HT-29 (cell line): ENCODE data around the gene FAM50B. TPM values are rescaled to one million over a fixed set of nuclear protein-coding genes. Genes with fewer than 3 reads are reported as not detected.
"Not testable (repeated sequence)": the region's sequence is repeated elsewhere in the genome, so short reads cannot be mapped to it uniquely, and the experiment has no call there.

Experiments used
- DNase-seq: peaks from one replicate; pipeline ENCODE4 v3.0.0-alpha.2; 2015; ENCODE audit warnings: low spot score
- total RNA-seq: library from RNA; depleted of rRNA; stranded (reverse); fragments of >200 nt; shearing (Covaris generic); gene quantifications from 2 replicates; pipeline ENCODE4 v1.2.3, GENCODE V29; 2014

The FAM50B gene
- total RNA-seq, 1 experiment from 2014 or later = not detected

- DNase-seq = no peak
Observed at GRCh38 chr6:3847521-3847920, 1.7 kb upstream of the FAM50B start.

- DNase-seq = no peak
Observed at GRCh38 chr6:3848380-3848779, 793 bp upstream of the FAM50B start.

- no peak for DNase-seq
Observed at GRCh38 chr6:3849681-3850450, 693 bp downstream of the FAM50B start.

GRCh38 chr6:3850451-3851203 lies 1.5 kb downstream of the FAM50B start:
- DNase-seq = no peak

- no peak for DNase-seq
Observed at GRCh38 chr6:3851839-3852238, 2.7 kb downstream of the FAM50B start.

GRCh38 chr6:3852391-3852790 lies 3.2 kb downstream of the FAM50B start:
- DNase-seq = no peak

GRCh38 chr6:3855866-3856265 lies 6.7 kb downstream of the FAM50B start:
- no peak for DNase-seq

- no peak for DNase-seq
Observed at GRCh38 chr6:3856576-3856975, 7.4 kb downstream of the FAM50B start.

- DNase-seq = no peak
Observed at GRCh38 chr6:3857468-3858456, 8.6 kb downstream of the FAM50B start.

- DNase-seq = no peak
Observed at GRCh38 chr6:3859878-3860552, 10.8 kb downstream of the FAM50B start.

- DNase-seq = no peak
Observed at GRCh38 chr6:3861424-3861823, 12.3 kb downstream of the FAM50B start.

GRCh38 chr6:3862038-3862437 lies 12.9 kb downstream of the FAM50B start:
- no peak for DNase-seq

- not testable (repeated sequence) for DNase-seq
Observed at GRCh38 chr6:3863322-3863721, 14.1 kb downstream of the FAM50B start.

- DNase-seq = no peak
Observed at GRCh38 chr6:3865463-3865862, 16.3 kb downstream of the FAM50B start.

- DNase-seq = peak; percentile 9
Observed at GRCh38 chr6:3867641-3868502, 18.7 kb downstream of the FAM50B start.

GRCh38 chr6:3868544-3868943 lies 19.4 kb downstream of the FAM50B start:
- DNase-seq = no peak

GRCh38 chr6:3869284-3869631 lies 20.1 kb downstream of the FAM50B start:
- DNase-seq = no peak

- DNase-seq = peak; percentile 84
Observed at GRCh38 chr6:3869632-3870527, 20.7 kb downstream of the FAM50B start.

- DNase-seq = no peak
Observed at GRCh38 chr6:3870528-3870925, 21.4 kb downstream of the FAM50B start.
